HepG2 (cell line): ENCODE results near the gene IGSF21. TPM values are rescaled to one million over a fixed set of nuclear protein-coding genes. Genes with fewer than 3 reads are reported as not detected.
A peak's percentile ranks its signal among the peaks of the same experiment; 100 is the strongest.

Experiments used
- ATF2 ChIP-seq: sonication (generic); formaldehyde crosslinking; IDR thresholded peaks from 2 replicates; pipeline ENCODE4 v1.4.0; 2020; ENCODE audit warnings: missing genetic modification reagents
- BCLAF1 ChIP-seq: fragments of 450-650 bp; IDR thresholded peaks from 2 replicates; pipeline ENCODE4 v1.6.1; 2017; ENCODE audit warnings: mild to moderate bottlenecking
- CBX2 ChIP-seq, 2 experiments: fragments of 200-600 bp in 1 of 2; sonication (generic); formaldehyde crosslinking in 1 of 2; IDR thresholded peaks; 2 replicates each; pipeline versions ENCODE4 v1.7.0 to v1.8.1; 2018 to 2022; ENCODE audit warnings: low read depth in 2 of 2, low read length in 1 of 2, mild to moderate bottlenecking in 1 of 2, missing genetic modification reagents in 1 of 2
- HHEX ChIP-seq: IDR thresholded peaks from 2 replicates; pipeline ENCODE4 v1.6.1; 2016; ENCODE audit warnings: control low read depth
- LCORL ChIP-seq, 2 experiments: fragments of 450-650 bp in 1 of 2; sonication (generic) in 1 of 2; formaldehyde crosslinking in 1 of 2; IDR thresholded peaks; 2 replicates each; pipeline versions ENCODE4 v1.5.0 to v1.6.1; 2017 to 2020; ENCODE audit warnings: antibody characterized with exemption in 1 of 2, missing genetic modification reagents in 1 of 2
- PHF21A ChIP-seq: sonication (generic); formaldehyde crosslinking; IDR thresholded peaks from 2 replicates; pipeline ENCODE4 v1.5.0; 2020; ENCODE audit warnings: mild to moderate bottlenecking, missing genetic modification reagents
- ZNF10 ChIP-seq: sonication (generic); formaldehyde crosslinking; IDR thresholded peaks from 2 replicates; pipeline ENCODE4 v1.4.0; 2020; ENCODE audit warnings: mild to moderate bottlenecking, low read depth, missing genetic modification reagents, borderline replicate concordance
- ZNF274 ChIP-seq: sonication (generic); formaldehyde crosslinking; IDR thresholded peaks from 2 replicates; pipeline ENCODE4 v1.5.1; 2020; ENCODE audit warnings: mild to moderate bottlenecking, missing genetic modification reagents
- ZNF367 ChIP-seq: sonication (generic); formaldehyde crosslinking; IDR thresholded peaks from 2 replicates; pipeline ENCODE4 v1.4.0; 2020; ENCODE audit warnings: missing genetic modification reagents, borderline replicate concordance
- ZNF646 ChIP-seq: sonication (generic); formaldehyde crosslinking; IDR thresholded peaks from 2 replicates; pipeline ENCODE4 v1.9.0; 2021; ENCODE audit warnings: mild to moderate bottlenecking, missing genetic modification reagents
- ZNF720 ChIP-seq: sonication (generic); formaldehyde crosslinking; IDR thresholded peaks from 2 replicates; pipeline ENCODE4 v1.4.0; 2020; ENCODE audit warnings: missing genetic modification reagents
- polyA plus RNA-seq, 8 experiments: library from polyadenylated mRNA; depleted of rRNA in 3 of 8; stranded (reverse) in 7 of 8; unstranded in 1 of 8; fragments of >200 nt; fragmentation: Illumina TruSeq in 4 of 8; extraction: Trizol in 4 of 8; gene quantifications; 2 replicates each; pipeline versions ENCODE4 v1.2.1 to v1.2.3, GENCODE V29; 2011 to 2016; ENCODE audit warnings: low read depth in 4 of 8, missing spikeins in 1 of 8, mixed read lengths in 1 of 8; ENCODE audit not compliant: insufficient read depth in 1 of 8
- total RNA-seq, 5 experiments: library from RNA; depleted of rRNA; stranded (reverse); fragments of >200 nt; fragmentation: Illumina TruSeq; extraction: Trizol; gene quantifications; 2 replicates each; pipeline ENCODE4 v1.2.3, GENCODE V29; 2016; ENCODE audit warnings: low read depth in 1 of 5
- TF ChIP-seq, protein P1 (sequence below): sonication (generic); formaldehyde crosslinking; IDR thresholded peaks from 2 replicates; pipeline ENCODE4 v1.9.0; 2021; ENCODE audit warnings: missing genetic modification reagents, mild to moderate bottlenecking, borderline replicate concordance
- TF ChIP-seq, protein P2 (sequence below): IDR thresholded peaks from 2 replicates; pipeline ENCODE4 v1.6.1; 2016; ENCODE audit warnings: missing biosample characterization, missing genetic modification reagents, low read depth

IGSF21 gene
- total and polyA plus RNA-seq, 2 of the 13 experiments (the other 11 are each of a cell fraction or from before 2014, with no cell fraction given): not detected

DNA sequence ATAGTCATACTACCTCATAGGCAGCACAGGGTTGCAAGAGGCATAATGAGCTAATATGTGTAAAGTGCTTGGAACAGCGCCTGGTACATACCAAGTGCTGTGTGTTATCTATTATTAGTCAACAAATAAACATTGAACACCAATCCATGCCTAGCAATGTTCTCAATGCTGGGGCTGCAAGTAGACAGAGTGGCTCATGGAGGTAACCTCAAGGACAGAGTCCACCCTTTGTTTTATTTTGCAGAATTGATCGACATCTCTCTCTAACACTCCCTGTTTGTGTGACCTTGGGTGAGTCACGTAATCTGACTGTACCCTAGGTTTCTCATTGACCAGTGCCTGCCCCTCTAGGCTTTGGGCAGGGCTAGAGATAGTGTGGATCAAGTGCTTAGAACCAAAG, 209.2 kb downstream of the IGSF21 start (continued):
- TF ChIP-seq, protein P1, sequence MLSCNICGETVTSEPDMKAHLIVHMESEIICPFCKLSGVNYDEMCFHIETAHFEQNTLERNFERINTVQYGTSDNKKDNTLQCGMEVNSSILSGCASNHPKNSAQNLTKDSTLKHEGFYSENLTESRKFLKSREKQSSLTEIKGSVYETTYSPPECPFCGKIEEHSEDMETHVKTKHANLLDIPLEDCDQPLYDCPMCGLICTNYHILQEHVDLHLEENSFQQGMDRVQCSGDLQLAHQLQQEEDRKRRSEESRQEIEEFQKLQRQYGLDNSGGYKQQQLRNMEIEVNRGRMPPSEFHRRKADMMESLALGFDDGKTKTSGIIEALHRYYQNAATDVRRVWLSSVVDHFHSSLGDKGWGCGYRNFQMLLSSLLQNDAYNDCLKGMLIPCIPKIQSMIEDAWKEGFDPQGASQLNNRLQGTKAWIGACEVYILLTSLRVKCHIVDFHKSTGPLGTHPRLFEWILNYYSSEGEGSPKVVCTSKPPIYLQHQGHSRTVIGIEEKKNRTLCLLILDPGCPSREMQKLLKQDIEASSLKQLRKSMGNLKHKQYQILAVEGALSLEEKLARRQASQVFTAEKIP (CRISPR knock-in tag): no peak
- TF ChIP-seq PHF21A (CRISPR knock-in tag) (peak; percentile 58), ZNF10 (CRISPR knock-in tag) (no peak), ZNF720 (CRISPR knock-in tag) (no peak), ZNF274 (CRISPR knock-in tag) (no peak), HHEX (CRISPR knock-in tag) (peak; percentile 45; the same call in 1 of the 2 replicates), ATF2 (CRISPR knock-in tag) (no peak), ZNF646 (CRISPR knock-in tag) (no peak), ZNF367 (CRISPR knock-in tag) (no peak), BCLAF1 (no peak), CBX2 (IDR thresholded peaks at IDR 0.05; ENCODE audit: low read depth, low read length) (no peak), CBX2 (CRISPR knock-in tag; IDR thresholded peaks at IDR 0.05; ENCODE audit: low read depth) (no peak), LCORL (IDR thresholded peaks at IDR 0.05) (no peak), LCORL (CRISPR knock-in tag; IDR thresholded peaks at IDR 0.05) (no peak)
- TF ChIP-seq, protein P2, sequence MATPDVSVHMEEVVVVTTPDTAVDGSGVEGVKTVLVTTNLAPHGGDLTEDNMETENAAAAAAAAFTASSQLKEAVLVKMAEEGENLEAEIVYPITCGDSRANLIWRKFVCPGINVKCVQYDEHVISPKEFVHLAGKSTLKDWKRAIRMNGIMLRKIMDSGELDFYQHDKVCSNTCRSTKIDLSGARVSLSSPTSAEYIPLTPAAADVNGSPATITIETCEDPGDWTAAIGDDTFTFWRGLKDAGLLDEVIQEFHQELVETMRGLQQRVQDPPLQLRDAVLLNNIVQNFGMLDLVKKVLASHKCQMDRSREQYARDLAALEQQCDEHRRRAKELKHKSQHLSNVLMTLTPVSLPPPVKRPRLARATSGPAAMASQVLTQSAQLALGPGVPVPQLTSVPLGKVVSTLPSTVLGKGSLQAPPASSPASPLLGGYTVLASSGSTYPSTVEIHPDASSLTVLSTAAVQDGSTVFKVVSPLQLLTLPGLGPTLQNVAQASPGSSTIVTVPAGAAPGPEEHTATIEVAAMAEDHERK (CRISPR knock-in tag): no peak
